ENCODE measurements around the gene HAVCR1. TPM values are rescaled to one million over a fixed set of nuclear protein-coding genes. Genes with fewer than 3 reads are reported as not detected.
"Not testable (repeated sequence)": the region's sequence is repeated elsewhere in the genome, so short reads cannot be mapped to it uniquely, and the experiment has no call there.

HAVCR1 gene
- polyA plus RNA-seq, 4 donors = 2.1 to 2.7 (median 2.2) TPM

DNA sequence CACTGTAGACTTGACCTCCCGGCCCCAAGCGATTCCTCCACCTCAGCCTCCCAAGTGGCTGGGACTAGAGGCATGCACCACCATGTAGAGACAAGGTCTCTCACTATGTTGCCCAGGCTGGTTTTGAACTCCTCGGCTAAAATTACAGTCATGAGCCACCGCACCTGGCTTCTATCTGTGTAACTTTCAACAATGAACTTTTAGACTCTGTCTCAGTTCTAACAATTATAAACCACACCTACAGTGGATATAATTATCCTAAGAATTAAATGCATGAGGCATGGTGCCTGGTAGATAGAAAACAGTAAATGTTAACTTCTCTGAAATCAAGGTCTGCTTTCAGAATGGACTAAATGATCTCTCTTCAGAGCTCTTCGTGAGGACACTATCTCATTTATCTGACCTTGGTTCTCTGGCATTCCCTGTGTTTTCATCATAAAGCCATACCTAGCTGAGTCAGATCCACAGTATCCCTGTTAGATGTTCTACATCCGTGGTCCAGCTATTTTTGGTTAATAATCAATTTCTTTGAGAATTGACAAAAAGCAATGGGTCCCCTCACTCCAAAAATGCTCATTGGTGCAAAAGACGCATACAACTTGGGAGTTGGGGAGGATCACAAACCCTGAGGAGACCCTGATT lies 7.2 kb downstream of the HAVCR1 start:
- no peak for DNase-seq (ENCODE audit: low read depth in 4 of 4, low spot score in 3 of 4)

- no peak for DNase-seq (ENCODE audit: low read depth in 4 of 4, low spot score in 3 of 4)
Measured at GRCh38 chr5:157050050-157050449, 8.9 kb downstream of the HAVCR1 start.

DNA sequence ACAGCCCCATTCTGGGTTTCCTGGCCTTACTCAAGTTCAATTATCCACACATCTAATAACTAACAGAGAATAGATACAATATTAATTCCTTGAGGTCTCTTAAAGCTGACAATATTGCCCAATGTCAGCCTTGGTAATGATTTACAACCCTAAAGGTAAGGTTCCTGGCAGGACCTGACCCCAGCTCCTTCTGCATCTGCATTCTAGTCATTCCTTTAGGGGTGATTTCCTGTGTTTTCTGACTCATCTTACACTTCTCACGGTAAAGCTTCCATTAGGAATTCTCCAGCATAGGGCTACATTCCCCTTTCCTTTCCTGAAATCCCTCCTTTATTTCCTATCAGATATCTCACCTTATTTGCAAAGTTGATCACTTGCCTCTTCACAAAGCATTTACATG lies 9.3 kb downstream of the HAVCR1 start:
- DNase-seq (ENCODE audit: low read depth in 4 of 4, low spot score in 3 of 4) = no peak

GRCh38 chr5:157047898-157048297 lies 11.0 kb downstream of the HAVCR1 start:
- no peak for DNase-seq (ENCODE audit: low read depth in 4 of 4, low spot score in 3 of 4)

DNA sequence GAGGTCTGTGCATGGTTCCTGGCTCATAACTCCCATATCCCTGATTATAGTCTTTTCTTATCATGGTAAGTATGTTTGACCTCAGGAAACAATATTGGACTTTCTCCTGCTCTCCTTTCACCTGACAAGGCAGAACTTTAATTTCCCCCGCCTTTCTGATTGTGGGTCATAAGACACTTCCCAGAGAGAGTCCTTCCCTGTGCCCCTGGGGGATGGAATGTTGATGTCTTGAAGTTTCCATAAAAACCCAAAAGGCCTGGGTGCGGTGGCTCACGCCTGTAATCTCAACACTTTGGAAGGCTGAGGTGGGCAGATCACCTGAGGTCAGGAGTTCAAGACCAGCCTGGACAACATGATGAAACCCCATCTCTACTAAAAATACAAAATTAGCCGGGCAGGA lies 11.9 kb downstream of the HAVCR1 start:
- DNase-seq (ENCODE audit: low read depth in 4 of 4, low spot score in 3 of 4) = not testable (repeated sequence)

DNA sequence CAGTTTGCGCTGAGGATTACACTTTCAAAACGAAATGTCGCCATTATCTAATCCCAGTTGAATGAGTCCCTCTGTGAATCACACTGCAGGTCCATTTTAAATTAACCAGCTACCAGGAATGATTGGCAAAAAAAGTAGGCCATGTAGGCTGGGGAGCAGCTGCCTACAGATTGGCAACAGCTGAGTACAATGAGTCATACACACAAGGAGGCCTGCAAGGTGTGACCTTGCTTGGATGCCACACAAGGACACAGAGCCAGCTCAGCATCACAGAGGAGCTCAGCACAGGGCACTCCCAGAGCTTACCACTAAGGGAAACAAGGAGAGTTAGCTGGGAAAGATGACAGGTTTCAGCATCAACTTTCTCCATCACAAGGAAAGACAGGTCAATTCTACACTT lies 12.9 kb downstream of the HAVCR1 start:
- no peak for DNase-seq (ENCODE audit: low read depth in 4 of 4, low spot score in 3 of 4)

DNA sequence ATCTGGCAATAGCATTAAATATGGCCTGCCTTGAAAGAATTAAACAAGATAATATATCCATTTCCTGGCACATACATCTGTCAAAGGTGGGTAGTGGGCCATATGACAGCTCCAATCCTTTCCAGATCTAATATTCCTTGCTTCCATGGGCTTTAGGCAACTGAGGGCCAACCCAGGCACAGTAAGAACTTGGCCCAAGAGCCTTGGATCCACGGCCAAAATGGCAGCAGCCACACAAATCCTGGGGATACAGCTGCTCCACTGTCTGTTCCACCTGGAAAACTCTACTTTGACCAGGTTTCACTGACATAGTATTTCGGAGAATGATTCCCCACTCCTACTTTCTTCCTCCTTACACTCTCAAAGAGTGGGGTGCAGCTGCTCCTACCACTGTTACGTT lies 13.3 kb downstream of the HAVCR1 start:
- no peak for DNase-seq (ENCODE audit: low read depth in 4 of 4, low spot score in 3 of 4)

DNA sequence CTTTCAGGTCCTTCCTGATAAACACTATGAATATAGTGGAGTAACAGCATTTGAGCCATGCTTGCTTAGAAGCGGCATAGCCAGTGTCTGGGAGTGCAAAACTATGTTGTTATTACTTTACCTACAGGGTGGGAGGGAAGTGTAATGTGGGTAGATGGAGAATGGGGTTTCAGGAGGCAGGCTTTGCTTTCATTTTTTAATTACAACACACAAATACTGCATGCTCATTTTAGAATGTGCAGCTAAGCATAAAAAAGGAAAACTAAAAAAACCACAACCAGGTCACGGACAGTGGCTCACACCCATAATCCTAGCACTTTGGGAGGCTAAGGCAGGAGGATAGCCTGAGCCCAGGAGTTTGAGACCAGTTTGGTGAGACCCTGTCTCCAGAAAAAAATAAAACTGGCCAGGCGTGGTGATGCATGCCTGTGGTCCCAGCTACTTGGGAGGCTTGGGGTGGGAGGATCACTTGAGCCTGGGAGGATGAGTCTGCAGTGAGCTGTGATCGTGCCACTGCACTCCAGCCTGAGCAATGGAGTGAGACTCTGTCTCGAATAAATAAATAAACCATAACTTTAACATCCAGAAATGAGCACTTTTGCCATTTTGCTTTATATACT lies 20.2 kb downstream of the HAVCR1 start:
- no peak for DNase-seq (ENCODE audit: low read depth in 4 of 4, low spot score in 3 of 4)

DNA sequence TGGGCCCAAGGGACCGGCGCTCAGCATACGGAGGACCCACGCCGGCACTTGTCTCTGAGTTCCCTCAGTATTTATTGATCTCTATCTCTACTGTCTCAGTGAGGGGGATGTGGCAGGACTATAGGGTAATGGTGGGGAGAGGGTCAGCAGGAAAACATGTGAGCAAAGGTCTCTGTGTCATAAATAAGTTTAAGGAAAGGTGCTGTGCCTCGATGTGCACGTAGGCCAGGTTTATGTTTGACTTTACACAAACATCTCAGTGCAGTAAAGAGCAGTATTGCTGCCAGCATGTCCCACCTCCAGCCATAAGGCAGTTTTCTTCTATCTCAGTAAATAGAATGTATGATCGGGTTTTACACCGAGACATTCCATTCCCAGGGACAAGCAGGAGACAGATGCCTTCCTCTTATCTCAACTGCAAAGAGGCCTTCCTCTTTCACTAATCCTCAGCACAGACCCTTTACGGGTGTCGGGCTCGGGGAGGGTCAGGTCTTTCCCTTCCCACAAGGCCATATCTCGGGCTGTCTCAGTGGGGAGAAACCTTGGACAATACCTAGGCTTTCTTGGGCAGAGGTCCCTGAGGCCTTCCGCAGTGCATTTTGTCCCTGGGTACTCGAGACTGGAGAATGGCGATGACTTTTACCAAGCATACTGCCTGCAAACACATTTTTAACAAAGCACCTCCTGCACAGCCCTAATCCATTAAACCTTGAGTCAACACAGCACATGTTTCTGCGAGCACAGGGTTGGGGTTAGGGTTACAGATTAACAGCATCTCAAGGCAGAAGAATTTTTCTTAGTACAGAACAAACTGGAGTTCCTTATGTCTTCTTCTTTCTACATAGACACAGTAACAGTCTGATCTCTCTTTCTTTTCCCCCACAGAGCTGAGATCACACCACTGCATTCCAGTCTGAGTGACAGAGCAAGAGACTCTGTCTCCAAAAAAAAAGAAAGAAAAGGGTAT lies 24.5 kb downstream of the HAVCR1 start:
- DNase-seq (ENCODE audit: low read depth in 4 of 4, low spot score in 3 of 4) = not testable (repeated sequence)

DNA sequence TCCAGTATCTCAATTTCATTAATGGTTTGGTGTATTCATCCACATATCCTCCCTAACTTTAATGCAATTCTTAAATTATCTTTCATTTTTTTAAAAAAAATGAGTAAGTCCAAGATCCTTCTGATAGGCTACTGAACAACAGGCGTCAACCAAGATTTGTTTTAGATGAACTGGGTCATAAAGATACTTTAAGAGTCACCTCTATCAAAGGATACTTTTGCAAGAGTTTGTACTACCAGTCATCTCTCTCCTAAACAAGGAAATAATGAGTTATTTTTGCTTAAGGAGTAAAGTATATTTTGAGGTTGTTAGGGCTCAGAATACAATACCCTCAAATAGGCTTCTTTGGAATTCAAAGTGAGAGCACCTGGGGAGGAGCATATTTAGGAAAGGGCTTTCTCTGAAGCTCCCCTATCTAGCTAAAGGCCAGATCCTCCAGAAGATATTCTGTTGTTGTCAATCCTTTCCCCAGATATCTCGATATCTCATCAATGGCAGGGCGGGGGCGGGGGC lies 25.8 kb downstream of the HAVCR1 start:
- DNase-seq (ENCODE audit: low read depth in 4 of 4, low spot score in 3 of 4) = no peak

- DNase-seq (ENCODE audit: low read depth in 4 of 4, low spot score in 3 of 4) = no peak
Measured at GRCh38 chr5:157030692-157031091, 28.2 kb downstream of the HAVCR1 start.

DNA sequence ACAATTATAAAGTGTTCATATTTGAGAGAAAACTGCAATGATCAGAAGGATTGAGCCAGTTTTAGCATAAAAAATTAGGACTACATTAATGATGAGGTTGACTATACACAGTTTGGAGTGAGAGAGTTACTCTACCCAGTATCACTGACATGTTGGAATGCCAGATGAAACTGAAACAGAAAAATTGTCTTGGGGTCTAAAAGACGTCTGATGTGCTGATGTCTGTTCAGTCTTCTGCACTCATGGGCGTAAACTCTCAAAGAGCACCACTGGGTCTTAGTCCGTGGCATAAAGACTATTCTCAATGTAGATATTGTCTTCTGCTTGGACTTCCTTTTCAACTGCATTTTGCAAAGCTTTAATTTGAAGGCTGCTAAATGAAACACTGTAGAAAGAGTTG lies 29.5 kb downstream of the HAVCR1 start:
- DNase-seq (ENCODE audit: low read depth in 4 of 4, low spot score in 3 of 4) = no peak

DNA sequence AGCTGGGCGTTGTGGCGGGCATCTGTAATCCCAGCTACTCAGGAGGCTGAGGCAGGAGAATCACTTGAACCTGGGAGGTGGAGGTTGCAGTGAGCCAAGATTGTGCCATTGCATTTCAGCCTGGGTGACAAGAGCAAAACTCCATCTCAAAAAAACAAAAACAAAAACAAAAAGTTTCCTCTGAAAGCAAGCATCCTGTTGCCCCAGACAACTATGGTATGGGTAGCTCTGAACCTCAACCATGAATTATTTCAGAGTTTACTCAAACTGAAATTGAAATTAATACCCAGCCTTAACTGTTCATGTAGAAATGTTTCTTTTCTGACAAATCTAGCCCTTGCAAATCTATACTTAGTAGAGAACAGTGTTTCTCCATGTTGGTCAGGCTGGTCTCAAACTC lies 31.3 kb downstream of the HAVCR1 start:
- DNase-seq (ENCODE audit: low read depth in 4 of 4, low spot score in 3 of 4) = not testable (repeated sequence)

DNA sequence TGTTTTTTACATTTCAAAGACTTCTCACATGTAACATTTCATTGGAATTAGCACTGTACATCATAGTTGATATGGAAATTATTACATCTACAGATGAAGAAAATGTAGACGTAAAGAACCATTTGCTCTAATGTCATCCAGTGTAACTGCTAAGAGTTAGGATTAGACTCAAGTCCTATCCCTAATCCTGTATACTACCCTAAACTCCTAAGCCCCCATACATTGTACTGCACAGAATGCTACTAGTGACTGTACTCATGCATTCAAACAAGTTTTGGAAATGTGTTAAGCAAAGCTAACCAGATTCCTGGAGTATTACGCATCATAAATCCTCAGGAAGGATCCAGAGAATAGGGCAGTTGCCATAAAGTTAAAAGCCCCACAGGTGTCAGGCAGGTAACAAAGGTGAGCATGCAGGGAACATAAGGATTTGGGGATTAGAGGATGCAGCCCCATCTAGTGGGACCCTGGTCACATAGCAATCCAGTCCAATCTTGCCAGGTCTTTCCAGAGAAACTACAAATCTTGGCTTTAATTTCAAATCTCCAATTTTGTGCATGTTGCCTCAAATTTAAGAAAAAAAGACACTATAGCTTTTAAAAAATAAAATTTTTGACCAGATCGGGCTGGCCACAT lies 32.0 kb downstream of the HAVCR1 start:
- no peak for DNase-seq (ENCODE audit: low read depth in 4 of 4, low spot score in 3 of 4)

- no peak for DNase-seq (ENCODE audit: low read depth in 4 of 4, low spot score in 3 of 4)
Measured at GRCh38 chr5:157025093-157025698, 33.7 kb downstream of the HAVCR1 start.

DNA sequence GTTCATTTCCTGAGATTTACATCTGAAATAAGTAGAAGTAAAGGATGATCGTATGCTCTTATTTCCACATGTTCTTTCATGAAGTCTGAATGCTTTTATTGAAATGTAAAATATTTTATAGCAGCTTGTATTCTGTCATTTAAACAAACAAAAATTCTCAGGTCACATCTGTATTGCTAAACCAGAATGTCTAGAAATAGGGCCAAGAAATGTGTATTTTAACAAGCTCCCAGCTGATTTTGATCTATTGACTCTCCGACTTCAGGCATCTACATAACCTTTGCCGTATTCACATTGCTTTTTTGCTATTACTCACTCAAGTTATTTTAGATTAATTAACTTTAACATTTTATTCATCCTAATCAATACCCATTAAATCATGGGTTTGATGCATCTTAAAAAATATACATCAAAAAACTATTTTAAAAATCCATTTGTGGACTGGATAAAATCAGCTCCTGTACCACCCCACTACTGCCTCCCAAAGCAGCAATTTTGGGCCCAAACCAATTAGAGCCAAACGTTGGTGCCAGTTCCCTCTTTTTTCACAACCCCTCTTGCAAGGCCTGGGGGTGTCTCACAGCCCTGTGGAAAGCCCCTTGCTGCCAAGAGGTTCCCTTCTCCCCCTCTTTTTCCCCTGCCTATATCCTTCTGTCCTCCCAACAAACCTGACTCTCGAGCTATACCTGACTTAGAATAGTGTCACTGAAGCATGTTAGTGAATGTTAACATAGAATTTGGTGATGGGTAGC lies 34.5 kb downstream of the HAVCR1 start:
- no peak for DNase-seq (ENCODE audit: low read depth in 4 of 4, low spot score in 3 of 4)

- no peak for DNase-seq (ENCODE audit: low read depth in 4 of 4, low spot score in 3 of 4)
Measured at GRCh38 chr5:157022024-157022423, 36.9 kb downstream of the HAVCR1 start.

DNA sequence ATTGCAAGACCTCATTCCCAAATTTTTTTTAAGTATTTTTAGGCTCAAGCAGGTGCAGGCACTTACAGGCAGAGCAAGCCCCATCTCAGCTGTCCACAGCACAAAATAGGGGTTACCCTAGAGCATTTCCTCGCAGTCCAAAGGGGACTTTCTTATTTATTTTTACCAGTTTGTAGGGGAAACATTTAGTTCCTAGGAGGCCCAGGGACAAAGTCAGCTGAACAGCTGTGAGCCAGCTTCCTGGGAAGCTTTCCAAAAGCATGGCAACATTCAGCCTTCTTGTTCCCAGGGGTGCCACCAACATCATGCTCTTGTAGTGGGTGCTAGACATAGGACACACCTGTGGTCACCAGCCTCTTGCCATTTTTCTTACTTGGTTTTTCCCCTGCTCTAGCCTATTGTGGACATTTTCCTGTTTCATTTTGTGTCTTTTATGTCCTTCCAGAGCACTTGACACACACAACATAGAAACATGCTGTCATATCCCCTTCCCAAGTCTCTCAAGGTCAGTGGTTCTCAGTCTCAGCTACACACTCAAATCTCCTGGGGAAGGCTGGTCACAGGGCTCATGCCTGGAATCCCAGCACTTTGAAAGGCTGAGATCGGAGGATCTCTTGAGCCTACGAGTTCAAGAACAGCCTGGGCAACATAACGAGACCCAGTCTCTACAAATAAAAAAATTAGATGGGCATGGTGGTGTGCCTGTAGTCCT lies 38.2 kb downstream of the HAVCR1 start:
- DNase-seq (ENCODE audit: low read depth in 4 of 4, low spot score in 3 of 4) = no peak

GRCh38 chr5:157020002-157020401 lies 38.9 kb downstream of the HAVCR1 start:
- DNase-seq (ENCODE audit: low read depth in 4 of 4, low spot score in 3 of 4) = no peak

All from right renal pelvis (tissue), 4 donors.